Astrocyte of the spinal cord (primary cell): Measurements from ENCODE around the gene CDK14.
"Not testable (repeated sequence)": the region's sequence is repeated elsewhere in the genome, so short reads cannot be mapped to it uniquely, and the experiment has no call there.

ENCODE experiments used
- DNase-seq: peaks from one replicate; pipeline ENCODE4 v3.0.0; 2011; ENCODE audit warnings: low read depth, low spot score
- H3K4me3 ChIP-seq: 2 replicates; pipeline ENCODE4 v1.5.1; 2011; ENCODE audit warnings: low read depth, mild to moderate bottlenecking, low read length, moderate library complexity
- CTCF ChIP-seq: IDR thresholded peaks from 2 replicates; pipeline ENCODE4 v1.5.1; 2012; ENCODE audit warnings: low read depth, mild to moderate bottlenecking, low read length, inconsistent platforms
- in situ Hi-C: cut with HindIII; loops from 2 replicates; pipeline ENCODE4 v1.10.0; 2017; ENCODE audit warnings: low sequenced_read_pairs

Gene CDK14

GRCh38 chr7:91165006-91165845, 569.1 kb downstream of the CDK14 start:
- no peak for TF ChIP-seq CTCF
- DNase-seq, result peak; percentile 79
- H3K4me3 ChIP-seq, result no peak overlapping the region
- in situ Hi-C loops, result no loop called here

GRCh38 chr7:91165846-91166230, 569.7 kb downstream of the CDK14 start:
- in situ Hi-C loops, result no loop called here
- no peak for DNase-seq
- no peak for TF ChIP-seq CTCF
- no peak overlapping the region for H3K4me3 ChIP-seq

- in situ Hi-C loops, result no loop called here
- DNase-seq, result peak; percentile 46
- H3K4me3 ChIP-seq, result no peak overlapping the region
- no peak for TF ChIP-seq CTCF
Observed at GRCh38 chr7:91168871-91169829, 573.0 kb downstream of the CDK14 start.

- no peak overlapping the region for H3K4me3 ChIP-seq
- no peak for DNase-seq
- in situ Hi-C loops, result no loop called here
- no peak for TF ChIP-seq CTCF
Observed at GRCh38 chr7:91169830-91170191, 573.7 kb downstream of the CDK14 start.

- DNase-seq, in situ Hi-C loops: not testable (repeated sequence)
Observed at GRCh38 chr7:91173265-91173664, 577.1 kb downstream of the CDK14 start.

GRCh38 chr7:91180746-91181145, 584.6 kb downstream of the CDK14 start:
- TF ChIP-seq CTCF, result no peak
- no peak overlapping the region for H3K4me3 ChIP-seq
- in situ Hi-C loops, result no loop called here
- DNase-seq, result no peak

More at GRCh38 chr7:91173265-91173664, 577.1 kb downstream of the CDK14 start:
- not testable (repeated sequence) for H3K4me3 ChIP-seq
